Endodermal cell (in vitro differentiated cells): ENCODE measurements around the gene GPR137C. TPM values are rescaled to one million over a fixed set of nuclear protein-coding genes. Genes with fewer than 3 reads are reported as not detected.
"Not testable (repeated sequence)": the region's sequence is repeated elsewhere in the genome, so short reads cannot be mapped to it uniquely, and the experiment has no call there.

Experiments
- DNase-seq: peaks from one replicate; pipeline ENCODE4 v3.0.0-alpha.2; 2017
- H3K27ac ChIP-seq: 2 replicates; pipeline ENCODE4 v1.5.1; 2013; ENCODE audit warnings: mild to moderate bottlenecking, low read depth, low read length, moderate library complexity
- H3K27me3 ChIP-seq: 2 replicates; pipeline ENCODE4 v1.6.1; 2013; ENCODE audit warnings: mild to moderate bottlenecking, low read length, moderate library complexity; ENCODE audit not compliant: insufficient read depth, control insufficient read depth, poor library complexity, severe bottlenecking
- H3K36me3 ChIP-seq: 2 replicates; pipeline ENCODE4 v1.7.0; 2013; ENCODE audit warnings: mild to moderate bottlenecking, low read length, moderate library complexity; ENCODE audit not compliant: control insufficient read depth, insufficient read depth
- H3K4me1 ChIP-seq: one replicate; pipeline ENCODE4 v1.7.0; 2013; ENCODE audit warnings: low read length; ENCODE audit not compliant: control insufficient read depth, insufficient read depth
- H3K4me3 ChIP-seq: 2 replicates; pipeline ENCODE4 v1.5.1; 2013; ENCODE audit warnings: mild to moderate bottlenecking, low read length, moderate library complexity
- H3K9ac ChIP-seq: 2 replicates; pipeline ENCODE4 v1.6.1; 2013; ENCODE audit warnings: mild to moderate bottlenecking, low read length, moderate library complexity; ENCODE audit not compliant: poor library complexity, severe bottlenecking; ENCODE audit errors: extremely low read depth
- H3K9me3 ChIP-seq: 2 replicates; pipeline ENCODE4 v1.6.1; 2013; ENCODE audit warnings: mild to moderate bottlenecking, low read length, moderate library complexity; ENCODE audit not compliant: control insufficient read depth
- H3K27ac Mint-ChIP-seq: 2 replicates; pipeline ENCODE4 v1.8.0; 2020; ENCODE audit warnings: mixed read lengths
- H3K27me3 Mint-ChIP-seq: 2 replicates; pipeline ENCODE4 v1.8.0; 2021; ENCODE audit warnings: mild to moderate bottlenecking, mixed read lengths; ENCODE audit not compliant: insufficient read depth
- H3K36me3 Mint-ChIP-seq: 2 replicates; pipeline ENCODE4 v1.8.0; 2020; ENCODE audit warnings: low read depth, mixed read lengths
- H3K4me1 Mint-ChIP-seq: 2 replicates; pipeline ENCODE4 v1.8.0; 2020; ENCODE audit warnings: mixed read lengths
- H3K4me3 Mint-ChIP-seq: 2 replicates; pipeline ENCODE4 v1.8.0; 2020; ENCODE audit warnings: mild to moderate bottlenecking, moderate library complexity, mixed read lengths
- H3K9me3 Mint-ChIP-seq: 2 replicates; pipeline ENCODE4 v1.8.0; 2020; ENCODE audit warnings: mild to moderate bottlenecking, mixed read lengths
- WGBS, 2 experiments: methylation state at CpG; one replicate each; pipeline versions ENCODE4 v1.1.5 to v1.1.7; 2013; ENCODE audit warnings: missing lambda C conversion rate in 2 of 2, mixed read lengths in 1 of 2; ENCODE audit not compliant: insufficient coverage in 1 of 2, insufficient read length in 1 of 2; 5-methylcytosine and 5-hydroxymethylcytosine counted together
- total RNA-seq, 2 donors: library from RNA; stranded (reverse); fragmentation: NEBNext Ultra II Directional in 1 of 2; extraction: Animal tissue kit (Norgen Biotek cat#: 25700) in 1 of 2; gene quantifications; 2 replicates in 1 of 2; 3 replicates in 1 of 2; pipeline ENCODE4 v1.2.1, GENCODE V29; 2021
- TF ChIP-seq, protein P1 (sequence below): fragments of 200-600 bp; sonication (generic); conservative IDR thresholded peaks from 2 replicates; pipeline ENCODE4 v1.5.0; 2021; ENCODE audit warnings: antibody characterized with exemption, mild to moderate bottlenecking

The GPR137C gene
- total RNA-seq, 2 donors from 2014 or later = 8.8 to 9.3 TPM

DNA sequence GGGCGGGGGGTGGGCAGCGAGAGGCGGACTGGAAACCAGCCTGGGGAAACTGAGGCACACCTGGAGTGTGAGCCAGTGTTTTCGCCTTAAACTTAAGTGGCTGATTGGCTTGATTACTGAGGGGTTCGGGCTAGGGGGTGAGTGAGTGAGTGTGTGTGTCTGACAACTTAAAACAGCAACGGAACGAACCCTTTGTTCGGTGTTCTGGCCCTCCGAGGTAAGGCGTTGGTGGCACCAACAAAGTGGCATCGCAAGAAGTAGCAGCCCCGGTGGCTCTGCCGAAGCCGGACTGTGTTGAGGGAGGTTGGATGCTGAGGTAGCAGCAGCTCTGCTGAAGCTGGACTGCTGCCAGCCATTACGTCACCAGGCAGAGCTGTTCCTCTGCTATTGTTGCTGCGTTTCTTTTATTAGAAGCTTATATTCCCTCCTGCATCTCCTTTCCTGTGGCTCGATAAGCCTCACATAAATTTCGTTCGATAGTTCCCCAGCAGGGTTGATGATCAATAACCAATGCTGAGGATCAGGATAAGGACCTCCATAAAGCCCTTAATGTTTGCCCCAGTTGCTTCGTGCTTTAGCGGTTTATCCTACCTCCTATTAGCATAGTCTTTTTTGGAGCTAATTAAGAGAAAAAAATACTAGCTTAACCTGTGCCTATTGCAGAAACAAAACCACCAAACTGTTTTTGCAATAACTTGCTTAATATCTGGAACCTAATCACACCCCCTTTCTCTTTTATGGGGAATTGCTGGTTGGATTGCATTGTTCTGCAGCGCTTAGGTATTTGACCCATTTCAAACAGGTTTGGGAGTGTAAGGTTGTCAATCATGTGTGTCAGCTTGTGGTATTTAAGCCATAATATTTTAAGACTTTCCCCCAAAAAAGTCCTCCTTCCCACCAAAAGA is 1.3 kb downstream of the GPR137C start:
- Mint-ChIP-seq H3K27me3 (peaks cover 6% of the 10 kb centered on the region), H3K9me3 (peaks cover 2% of the 10 kb centered on the region), H3K27ac (peak overlapping the region; percentile 93), H3K36me3 (peaks cover 13% of the 10 kb centered on the region), H3K4me3 (peak overlapping the region; percentile 65), H3K4me1 (peaks cover 9% of the 10 kb centered on the region)
- TF ChIP-seq, protein P1, sequence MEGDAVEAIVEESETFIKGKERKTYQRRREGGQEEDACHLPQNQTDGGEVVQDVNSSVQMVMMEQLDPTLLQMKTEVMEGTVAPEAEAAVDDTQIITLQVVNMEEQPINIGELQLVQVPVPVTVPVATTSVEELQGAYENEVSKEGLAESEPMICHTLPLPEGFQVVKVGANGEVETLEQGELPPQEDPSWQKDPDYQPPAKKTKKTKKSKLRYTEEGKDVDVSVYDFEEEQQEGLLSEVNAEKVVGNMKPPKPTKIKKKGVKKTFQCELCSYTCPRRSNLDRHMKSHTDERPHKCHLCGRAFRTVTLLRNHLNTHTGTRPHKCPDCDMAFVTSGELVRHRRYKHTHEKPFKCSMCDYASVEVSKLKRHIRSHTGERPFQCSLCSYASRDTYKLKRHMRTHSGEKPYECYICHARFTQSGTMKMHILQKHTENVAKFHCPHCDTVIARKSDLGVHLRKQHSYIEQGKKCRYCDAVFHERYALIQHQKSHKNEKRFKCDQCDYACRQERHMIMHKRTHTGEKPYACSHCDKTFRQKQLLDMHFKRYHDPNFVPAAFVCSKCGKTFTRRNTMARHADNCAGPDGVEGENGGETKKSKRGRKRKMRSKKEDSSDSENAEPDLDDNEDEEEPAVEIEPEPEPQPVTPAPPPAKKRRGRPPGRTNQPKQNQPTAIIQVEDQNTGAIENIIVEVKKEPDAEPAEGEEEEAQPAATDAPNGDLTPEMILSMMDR = peak; percentile 13
- peak overlapping the region; percentile 44 for H3K27ac ChIP-seq
- H3K9ac ChIP-seq = peak overlapping the region; percentile 62
- WGBS, 2 experiments = 1 to 3% methylated on average over 10 to 21 of the region's 22 CpGs
- peak overlapping the region; percentile 94 for H3K4me3 ChIP-seq
- no peaks in the 10 kb centered on the region for H3K36me3 ChIP-seq
- DNase-seq = peak; percentile 69
- H3K4me1 ChIP-seq = no peaks in the 10 kb centered on the region
- peaks cover 10% of the 10 kb centered on the region for H3K27me3 ChIP-seq
- no peaks in the 10 kb centered on the region for H3K9me3 ChIP-seq

DNA sequence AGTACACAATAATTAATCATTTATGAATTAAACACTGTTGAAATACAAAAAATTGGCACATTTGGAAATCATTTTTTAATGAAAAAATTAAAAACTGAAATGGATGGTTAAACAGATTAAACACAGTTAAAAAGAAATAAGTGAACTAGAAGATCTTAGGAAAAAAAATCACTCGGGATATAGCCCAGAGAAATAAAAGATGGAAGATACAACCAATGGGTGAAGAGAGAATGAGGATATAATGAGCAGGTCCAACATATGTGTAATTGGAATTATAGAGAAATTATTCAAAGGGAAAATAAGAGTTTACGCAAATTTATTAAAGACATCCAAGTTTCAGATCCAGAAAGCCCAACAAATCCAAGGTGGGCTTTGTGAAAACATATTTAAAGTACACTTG is 6.1 kb downstream of the GPR137C start:
- Mint-ChIP-seq H3K27ac (no peak overlapping the region), H3K4me3 (no peak overlapping the region), H3K27me3 (peaks cover 6% of the 10 kb centered on the region), H3K36me3 (peaks cover 17% of the 10 kb centered on the region), H3K4me1 (no peaks in the 10 kb centered on the region), H3K9me3 (peaks cover 5% of the 10 kb centered on the region)
- H3K36me3 ChIP-seq = no peaks in the 10 kb centered on the region
- H3K4me3 ChIP-seq = no peak overlapping the region
- DNase-seq = no peak
- H3K9me3 ChIP-seq = no peaks in the 10 kb centered on the region
- no peaks in the 10 kb centered on the region for H3K4me1 ChIP-seq
- H3K9ac ChIP-seq = no peak overlapping the region
- peaks cover 10% of the 10 kb centered on the region for H3K27me3 ChIP-seq
- TF ChIP-seq, protein P1 = no peak
- H3K27ac ChIP-seq = no peak overlapping the region
- 83 to 92% methylated on average over 2 of the region's 2 CpGs for WGBS, 2 experiments

DNA sequence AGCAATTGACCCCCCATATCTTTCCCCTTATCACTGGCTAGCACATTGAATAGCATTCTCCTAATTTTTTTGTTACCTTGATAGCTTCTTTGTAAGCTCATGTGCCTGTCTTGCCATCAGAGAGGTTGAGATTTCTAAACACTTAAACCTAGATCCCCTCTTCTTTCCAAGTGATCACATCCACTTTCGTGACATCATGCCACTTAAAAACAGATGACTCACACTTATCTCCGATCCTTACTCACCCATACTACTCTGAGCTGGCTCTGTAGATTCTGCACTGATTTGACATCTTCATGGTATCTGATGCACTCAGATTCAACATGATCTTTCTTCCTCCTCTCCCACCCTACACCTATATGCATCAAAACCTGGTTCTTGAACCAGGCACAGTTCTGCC is 10.5 kb downstream of the GPR137C start:
- 89 to 96% methylated on average over 2 of the region's 2 CpGs for WGBS, 2 experiments
- Mint-ChIP-seq H3K27me3 (no peaks in the 10 kb centered on the region), H3K27ac (no peak overlapping the region), H3K4me1 (no peaks in the 10 kb centered on the region), H3K4me3 (no peak overlapping the region), H3K9me3 (peaks cover 8% of the 10 kb centered on the region), H3K36me3 (peaks cover 13% of the 10 kb centered on the region)
- Histone ChIP-seq H3K27ac (no peak overlapping the region), H3K4me3 (no peak overlapping the region), H3K9me3 (no peaks in the 10 kb centered on the region), H3K4me1 (no peaks in the 10 kb centered on the region), H3K36me3 (no peaks in the 10 kb centered on the region), H3K27me3 (no peaks in the 10 kb centered on the region), H3K9ac (no peak overlapping the region)
- TF ChIP-seq, protein P1 = no peak
- DNase-seq = no peak

DNA sequence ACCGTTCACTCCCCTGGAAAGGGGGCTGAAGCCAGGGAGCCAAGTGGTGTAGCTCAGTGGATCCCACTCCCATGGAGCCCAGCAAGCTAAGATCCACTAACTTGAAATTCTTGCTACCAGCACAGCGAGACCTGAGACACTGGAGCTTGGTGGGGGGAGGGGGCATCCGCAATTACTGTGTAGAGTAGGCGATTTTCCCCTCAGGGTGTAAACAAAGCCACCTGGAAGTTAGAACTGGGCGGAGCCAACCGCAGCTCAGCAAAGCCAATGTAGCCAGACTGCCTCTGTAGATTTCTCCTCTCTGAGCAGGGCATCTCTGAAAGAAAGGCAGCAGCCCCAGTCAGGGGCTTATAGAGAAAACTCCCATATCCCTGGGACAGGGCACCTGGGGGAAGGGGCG is 15.8 kb downstream of the GPR137C start:
- peaks cover 39% of the 10 kb centered on the region for H3K9me3 ChIP-seq
- not testable (repeated sequence) for H3K27me3 Mint-ChIP-seq, H3K4me1 Mint-ChIP-seq, H3K4me1 ChIP-seq, H3K4me3 Mint-ChIP-seq, H3K27me3 ChIP-seq, H3K36me3 ChIP-seq, H3K27ac Mint-ChIP-seq, DNase-seq, H3K4me3 ChIP-seq, H3K27ac ChIP-seq, H3K9ac ChIP-seq
- 89 to 98% methylated on average over 6 to 7 of the region's 7 CpGs for WGBS, 2 experiments
- Mint-ChIP-seq H3K9me3 (peaks cover 52% of the 10 kb centered on the region), H3K36me3 (peaks cover 24% of the 10 kb centered on the region)
